AG09309 (cell line): ENCODE data around the gene TENT4B.

Experiments used
- DNase-seq: peaks from one replicate; pipeline ENCODE4 v3.0.0-alpha.2; 2010; ENCODE audit warnings: low read depth
- H3K4me3 ChIP-seq: 2 replicates; pipeline ENCODE4 v1.5.1; 2011; ENCODE audit warnings: mild to moderate bottlenecking, low read depth, low read length, moderate library complexity; ENCODE audit not compliant: control insufficient read depth
- TF ChIP-seq, protein P1 (sequence below): IDR thresholded peaks from 2 replicates; pipeline ENCODE4 v1.5.1; 2011; ENCODE audit warnings: mild to moderate bottlenecking, low read depth, low read length, inconsistent platforms; ENCODE audit not compliant: insufficient read depth, control insufficient read depth; ENCODE audit errors: missing control alignments

The TENT4B gene

DNA sequence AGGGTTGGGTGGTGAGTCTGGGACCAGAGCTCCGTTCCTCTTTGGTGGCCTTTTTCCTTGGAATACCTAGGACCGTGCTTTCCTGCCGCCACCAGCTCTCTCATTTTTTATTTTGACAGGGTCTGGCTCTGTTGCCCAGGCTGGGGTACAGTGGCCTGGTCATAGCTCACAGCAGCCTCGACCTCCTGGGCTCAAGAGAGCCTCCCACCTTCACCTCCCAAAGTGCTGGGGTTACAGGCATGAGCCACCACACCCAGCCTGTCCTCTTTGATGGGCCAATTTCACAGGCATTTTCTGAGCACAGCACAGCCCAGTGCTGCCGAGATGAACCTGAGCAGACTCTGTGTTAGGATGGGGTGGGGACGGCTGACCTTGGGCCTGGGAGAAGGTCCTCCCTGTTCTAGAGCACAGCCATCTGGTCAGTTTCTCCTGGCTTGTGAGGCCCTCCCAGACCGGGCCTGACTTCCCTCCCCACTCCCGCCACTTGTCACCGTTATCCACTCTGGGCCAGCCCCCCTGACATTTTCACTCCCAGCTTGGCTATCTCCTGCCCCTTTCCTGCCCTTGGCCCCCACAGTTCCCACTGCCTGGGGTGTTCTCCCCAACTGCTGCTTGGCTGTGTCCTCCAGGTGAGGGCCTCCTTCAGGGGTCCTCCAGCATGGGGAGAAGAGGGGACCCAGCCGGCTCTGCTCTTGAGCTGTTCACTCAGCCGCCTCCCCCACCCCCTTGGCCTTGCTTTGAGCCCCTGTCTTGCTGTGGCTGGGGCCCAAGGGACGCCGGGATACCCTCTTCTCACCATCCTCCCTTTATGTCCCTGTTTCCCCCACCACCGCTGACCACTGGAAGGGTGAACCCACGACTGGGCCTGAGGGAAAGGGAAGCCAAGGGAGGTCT, 118.3 kb downstream of the TENT4B start:
- DNase-seq: no peak
- TF ChIP-seq, protein P1, sequence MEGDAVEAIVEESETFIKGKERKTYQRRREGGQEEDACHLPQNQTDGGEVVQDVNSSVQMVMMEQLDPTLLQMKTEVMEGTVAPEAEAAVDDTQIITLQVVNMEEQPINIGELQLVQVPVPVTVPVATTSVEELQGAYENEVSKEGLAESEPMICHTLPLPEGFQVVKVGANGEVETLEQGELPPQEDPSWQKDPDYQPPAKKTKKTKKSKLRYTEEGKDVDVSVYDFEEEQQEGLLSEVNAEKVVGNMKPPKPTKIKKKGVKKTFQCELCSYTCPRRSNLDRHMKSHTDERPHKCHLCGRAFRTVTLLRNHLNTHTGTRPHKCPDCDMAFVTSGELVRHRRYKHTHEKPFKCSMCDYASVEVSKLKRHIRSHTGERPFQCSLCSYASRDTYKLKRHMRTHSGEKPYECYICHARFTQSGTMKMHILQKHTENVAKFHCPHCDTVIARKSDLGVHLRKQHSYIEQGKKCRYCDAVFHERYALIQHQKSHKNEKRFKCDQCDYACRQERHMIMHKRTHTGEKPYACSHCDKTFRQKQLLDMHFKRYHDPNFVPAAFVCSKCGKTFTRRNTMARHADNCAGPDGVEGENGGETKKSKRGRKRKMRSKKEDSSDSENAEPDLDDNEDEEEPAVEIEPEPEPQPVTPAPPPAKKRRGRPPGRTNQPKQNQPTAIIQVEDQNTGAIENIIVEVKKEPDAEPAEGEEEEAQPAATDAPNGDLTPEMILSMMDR: no peak
- no peak overlapping the region for H3K4me3 ChIP-seq

DNA sequence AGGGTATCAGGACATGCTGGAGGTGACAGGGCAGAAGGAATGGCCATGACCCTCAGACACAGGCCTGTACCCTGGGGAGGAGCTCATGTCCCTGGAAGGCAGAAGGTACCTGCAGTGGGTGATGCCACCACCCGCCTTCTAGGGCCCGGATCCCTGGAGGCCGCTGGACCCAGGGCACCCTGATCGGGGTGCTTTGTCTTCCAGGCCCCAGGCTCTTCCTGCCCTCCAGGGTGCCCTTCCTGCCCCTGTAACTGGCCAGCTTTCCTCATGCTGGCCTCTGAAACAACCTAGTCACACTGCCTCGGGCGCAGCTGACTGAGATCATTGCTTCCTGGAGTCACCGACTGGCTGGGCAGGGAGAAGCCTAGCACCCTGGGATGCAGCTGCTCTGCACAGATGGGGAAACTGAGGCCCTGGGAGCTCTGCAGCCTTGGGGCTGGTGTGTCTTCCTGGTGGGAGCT, 119.0 kb downstream of the TENT4B start:
- TF ChIP-seq, protein P1: no peak
- no peak for DNase-seq
- H3K4me3 ChIP-seq: no peak overlapping the region

DNA sequence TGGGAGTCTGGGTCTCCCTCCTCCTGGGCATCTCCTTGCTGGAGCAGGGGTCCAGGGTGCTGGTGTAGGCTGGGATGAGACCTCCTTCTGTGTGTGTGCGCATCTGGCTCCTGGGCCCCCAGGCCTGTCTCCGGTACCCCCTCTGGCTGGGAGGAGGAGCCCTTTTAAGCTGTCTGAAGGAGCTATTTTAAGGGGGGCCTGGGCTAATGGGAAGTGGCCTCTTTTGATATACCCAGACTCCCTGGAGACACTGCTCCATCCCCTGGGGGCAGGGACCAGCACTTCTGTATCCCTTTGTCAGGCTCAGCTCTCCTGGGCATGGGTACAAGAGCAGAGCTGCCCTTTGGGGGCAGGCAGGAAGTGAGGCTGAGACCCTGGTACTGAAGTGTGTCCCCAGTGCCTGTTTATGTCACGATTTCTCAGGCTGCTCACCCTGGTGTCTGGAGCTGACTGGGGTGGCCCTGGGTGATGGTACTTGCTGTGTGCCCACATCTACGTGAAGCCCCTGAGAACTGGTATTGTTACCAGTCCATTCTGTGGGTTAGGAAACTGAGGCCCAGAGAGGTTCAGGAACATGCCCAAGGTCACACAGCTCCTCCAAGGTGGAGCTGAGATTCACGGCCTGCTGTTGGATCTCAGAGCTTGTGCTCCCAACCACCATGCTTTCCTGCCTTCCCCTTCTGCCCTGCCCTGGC, 119.7 kb downstream of the TENT4B start:
- no peak for DNase-seq
- no peak overlapping the region for H3K4me3 ChIP-seq
- TF ChIP-seq, protein P1: no peak

DNA sequence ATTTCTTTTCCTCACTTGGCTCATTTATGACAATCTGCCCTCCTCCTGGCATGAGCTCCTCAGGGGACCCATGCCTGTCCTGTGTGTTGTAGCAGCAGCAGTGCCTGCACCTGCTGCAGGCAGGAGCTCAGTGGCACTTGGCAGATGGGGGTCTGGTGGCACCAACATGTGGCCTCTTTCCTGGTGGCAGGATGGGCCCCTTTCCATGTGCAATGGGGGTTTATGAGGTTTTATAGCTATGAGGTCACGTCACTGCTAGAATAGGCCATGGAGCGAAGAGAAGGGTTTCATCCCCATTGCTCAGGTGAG, 120.2 kb downstream of the TENT4B start:
- TF ChIP-seq, protein P1: no peak
- DNase-seq: no peak
- no peak overlapping the region for H3K4me3 ChIP-seq

DNA sequence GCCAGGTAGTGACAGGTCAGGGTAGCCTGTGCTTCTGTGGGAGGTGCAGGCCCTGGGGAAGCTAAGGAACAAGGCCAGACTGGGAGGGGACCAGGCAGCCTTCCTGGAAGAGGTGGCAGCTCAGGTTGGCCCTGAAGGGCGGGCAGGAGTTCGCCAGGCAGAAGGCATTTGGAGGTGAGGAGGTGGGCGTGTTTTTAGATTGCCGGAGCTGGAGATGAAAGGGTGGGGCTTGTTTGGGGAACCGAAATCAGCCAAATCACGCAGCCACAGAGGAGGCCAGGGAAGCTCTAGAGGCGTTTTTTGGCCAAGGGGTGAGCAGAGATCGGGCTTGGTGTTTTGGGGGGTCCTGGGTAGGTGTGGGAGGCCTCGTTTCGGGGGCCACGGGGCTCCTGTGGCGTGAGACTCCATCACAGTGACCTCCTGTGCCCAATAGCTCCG, 120.8 kb downstream of the TENT4B start:
- H3K4me3 ChIP-seq: no peak overlapping the region
- TF ChIP-seq, protein P1: no peak
- no peak for DNase-seq

DNA sequence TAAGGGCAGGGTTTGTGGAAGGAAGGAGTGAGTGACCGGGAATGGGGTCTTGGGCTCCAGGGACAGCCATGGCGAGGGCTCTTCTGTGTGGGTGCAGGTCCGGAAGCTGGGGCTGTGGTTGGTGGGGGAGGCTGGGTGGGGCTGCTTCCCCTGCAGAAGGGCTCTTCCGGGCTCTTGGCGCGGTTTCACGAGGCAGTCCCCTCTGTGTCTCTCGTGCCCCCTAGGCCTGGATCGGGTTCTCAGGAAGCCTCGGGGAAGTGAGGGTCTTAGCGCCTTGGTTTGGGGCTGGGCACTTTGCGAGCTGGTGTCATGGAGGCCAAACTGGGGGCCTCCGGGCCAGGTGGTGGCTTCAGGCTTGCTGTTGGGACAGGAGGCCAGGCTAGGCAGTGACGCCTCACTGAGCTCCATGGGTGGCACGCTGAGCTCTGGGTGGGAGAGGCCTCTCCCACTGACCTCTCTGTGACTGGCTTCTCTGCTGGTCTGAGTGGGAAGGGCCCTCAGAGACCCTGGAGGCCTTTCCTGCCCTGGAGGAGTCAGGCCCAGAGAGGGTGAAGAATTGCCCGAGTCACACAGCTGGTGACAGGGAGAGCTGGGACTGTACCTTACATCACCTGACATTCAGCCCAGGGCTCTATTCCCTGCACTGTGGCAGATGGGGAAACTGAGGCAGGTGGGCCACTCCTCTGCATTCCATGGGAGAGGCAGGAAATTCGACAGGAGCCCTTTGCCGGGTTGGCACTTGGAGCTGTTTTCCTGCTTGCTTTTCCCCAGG, 121.4 kb downstream of the TENT4B start:
- H3K4me3 ChIP-seq: no peak overlapping the region
- DNase-seq: no peak
- TF ChIP-seq, protein P1: no peak
